22Rv1 (cell line): ENCODE measurements around the gene KCNIP3.
A peak's percentile ranks its signal among the peaks of the same experiment; 100 is the strongest.

Experiments
- H3K27ac ChIP-seq: fragments of 450-650 bp; 2 replicates; pipeline ENCODE4 v1.5.1; 2017
- ZFX ChIP-seq: fragments of 450-650 bp; IDR thresholded peaks from 2 replicates; pipeline ENCODE4 v1.6.1; 2017; ENCODE audit warnings: antibody characterized with exemption, borderline replicate concordance
- TF ChIP-seq, protein P1 (sequence below): fragments of 450-650 bp; IDR thresholded peaks from 2 replicates; pipeline ENCODE4 v1.5.1; 2017; ENCODE audit warnings: mild to moderate bottlenecking

The KCNIP3 gene

DNA sequence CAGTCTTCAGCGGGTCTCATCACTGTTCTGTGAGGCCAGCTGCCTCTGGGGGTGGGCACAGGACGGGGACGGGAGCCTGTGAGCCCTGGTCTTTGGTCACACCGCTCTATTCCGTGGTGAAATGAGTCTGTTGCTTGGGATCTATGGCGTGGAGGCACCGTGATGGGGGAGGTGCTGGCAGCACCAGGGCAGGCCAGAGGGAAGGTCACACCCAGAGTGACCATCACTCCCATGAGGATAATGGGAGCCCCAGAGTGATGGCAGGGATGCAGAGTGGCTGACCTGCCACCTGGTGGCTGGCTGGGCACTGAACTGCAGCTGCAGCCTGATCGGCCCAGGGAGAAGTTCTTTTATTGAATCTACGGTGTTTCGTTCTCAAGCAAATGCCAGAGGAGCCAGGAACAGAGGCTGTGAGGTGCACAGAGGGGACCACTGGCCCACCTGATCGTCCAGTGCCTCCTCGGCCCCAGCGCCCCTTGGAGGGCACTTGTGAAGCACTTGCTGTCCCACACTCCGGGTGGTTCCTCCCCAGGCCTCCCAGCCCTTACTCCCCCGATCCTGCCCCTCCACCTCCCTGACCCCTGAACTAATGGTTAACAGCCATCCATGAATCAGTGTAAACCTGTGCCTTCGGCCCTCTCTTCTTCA, 17.9 kb downstream of the KCNIP3 start:
- no peak overlapping the region for H3K27ac ChIP-seq
- TF ChIP-seq, protein P1, sequence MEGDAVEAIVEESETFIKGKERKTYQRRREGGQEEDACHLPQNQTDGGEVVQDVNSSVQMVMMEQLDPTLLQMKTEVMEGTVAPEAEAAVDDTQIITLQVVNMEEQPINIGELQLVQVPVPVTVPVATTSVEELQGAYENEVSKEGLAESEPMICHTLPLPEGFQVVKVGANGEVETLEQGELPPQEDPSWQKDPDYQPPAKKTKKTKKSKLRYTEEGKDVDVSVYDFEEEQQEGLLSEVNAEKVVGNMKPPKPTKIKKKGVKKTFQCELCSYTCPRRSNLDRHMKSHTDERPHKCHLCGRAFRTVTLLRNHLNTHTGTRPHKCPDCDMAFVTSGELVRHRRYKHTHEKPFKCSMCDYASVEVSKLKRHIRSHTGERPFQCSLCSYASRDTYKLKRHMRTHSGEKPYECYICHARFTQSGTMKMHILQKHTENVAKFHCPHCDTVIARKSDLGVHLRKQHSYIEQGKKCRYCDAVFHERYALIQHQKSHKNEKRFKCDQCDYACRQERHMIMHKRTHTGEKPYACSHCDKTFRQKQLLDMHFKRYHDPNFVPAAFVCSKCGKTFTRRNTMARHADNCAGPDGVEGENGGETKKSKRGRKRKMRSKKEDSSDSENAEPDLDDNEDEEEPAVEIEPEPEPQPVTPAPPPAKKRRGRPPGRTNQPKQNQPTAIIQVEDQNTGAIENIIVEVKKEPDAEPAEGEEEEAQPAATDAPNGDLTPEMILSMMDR, result peak; percentile 82
- TF ChIP-seq ZFX, result no peak

DNA sequence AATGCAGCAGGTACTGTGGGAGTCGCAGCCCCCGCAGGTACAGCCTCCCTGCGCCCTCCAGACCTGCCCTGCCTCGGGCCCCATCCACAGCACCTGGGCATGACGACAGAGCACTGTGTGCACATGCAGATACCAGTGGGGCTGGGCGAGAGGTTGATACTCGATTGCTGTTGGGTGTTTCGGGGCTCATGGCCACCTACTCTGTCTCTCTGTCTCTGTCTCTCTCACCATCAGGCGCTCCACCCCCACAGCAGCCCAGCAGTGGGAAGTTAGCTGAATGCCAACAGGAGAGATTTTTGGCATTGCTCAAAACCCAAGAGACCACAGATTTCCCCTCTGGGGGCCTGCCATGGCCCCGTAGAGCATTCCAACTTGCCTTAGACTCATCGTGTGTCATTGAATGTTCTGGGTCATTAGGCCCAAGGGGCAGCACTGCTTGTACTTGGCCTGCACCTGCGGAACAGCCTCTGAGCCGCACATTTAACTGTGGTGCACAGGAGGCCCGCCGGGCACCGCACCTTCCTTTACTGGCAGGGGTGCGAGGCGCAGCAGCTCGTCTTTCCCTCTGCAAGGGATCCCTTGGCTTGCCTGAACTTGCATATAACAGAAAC, 18.8 kb downstream of the KCNIP3 start:
- TF ChIP-seq, protein P1, result no peak
- TF ChIP-seq ZFX, result no peak
- H3K27ac ChIP-seq, result no peak overlapping the region

DNA sequence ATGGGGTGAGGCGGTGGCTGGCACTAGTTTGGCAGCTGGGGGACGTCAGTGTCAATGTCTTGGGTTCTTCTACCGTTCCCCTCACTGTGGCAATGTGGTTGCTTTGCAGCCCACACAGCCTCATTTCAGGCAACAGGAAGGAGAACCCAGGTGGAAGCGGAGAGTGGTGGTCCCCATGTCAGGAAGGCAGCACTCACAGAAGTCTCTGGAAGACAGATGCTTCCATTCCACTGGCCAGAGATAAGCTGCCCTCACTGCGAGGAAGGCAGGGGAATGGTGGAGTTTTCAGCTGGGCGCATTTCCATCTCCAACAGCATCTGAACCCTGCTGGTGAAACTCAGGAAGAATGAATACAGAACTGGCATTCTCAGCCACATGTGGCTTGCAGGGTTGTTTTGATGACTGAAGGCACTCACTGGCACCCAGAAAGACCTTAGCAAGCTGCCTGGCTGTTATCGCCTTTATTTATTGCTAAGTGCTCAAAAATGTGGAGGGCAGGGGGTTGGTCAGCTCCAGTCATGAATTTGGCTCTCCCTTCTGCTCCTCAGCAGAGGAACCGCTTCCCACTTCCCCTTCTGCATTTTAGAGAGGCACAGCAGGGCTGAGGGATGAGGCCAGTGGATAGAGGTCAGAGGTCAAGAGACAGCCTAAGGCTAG, 19.4 kb downstream of the KCNIP3 start:
- TF ChIP-seq, protein P1, result no peak
- no peak for TF ChIP-seq ZFX
- H3K27ac ChIP-seq, result no peak overlapping the region

DNA sequence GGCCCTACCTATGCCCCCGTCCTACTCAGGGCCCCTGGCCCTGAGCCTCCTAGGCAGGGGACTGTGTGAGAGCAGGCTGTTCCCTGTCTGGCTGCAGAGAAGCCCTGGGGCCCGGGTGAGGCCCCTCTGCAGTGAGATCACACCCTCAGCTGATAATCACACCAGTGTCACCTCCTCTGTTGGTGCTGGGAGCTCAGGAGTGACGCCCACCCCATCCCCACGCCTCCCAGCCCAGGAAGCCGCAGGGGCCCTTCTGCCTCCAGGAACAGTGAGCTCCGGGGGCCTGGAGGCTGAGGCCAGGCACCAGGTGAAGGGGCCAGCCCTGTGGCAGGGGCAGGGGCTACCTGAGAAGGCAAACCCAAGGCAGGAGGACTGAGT, 20.0 kb downstream of the KCNIP3 start:
- no peak overlapping the region for H3K27ac ChIP-seq

DNA sequence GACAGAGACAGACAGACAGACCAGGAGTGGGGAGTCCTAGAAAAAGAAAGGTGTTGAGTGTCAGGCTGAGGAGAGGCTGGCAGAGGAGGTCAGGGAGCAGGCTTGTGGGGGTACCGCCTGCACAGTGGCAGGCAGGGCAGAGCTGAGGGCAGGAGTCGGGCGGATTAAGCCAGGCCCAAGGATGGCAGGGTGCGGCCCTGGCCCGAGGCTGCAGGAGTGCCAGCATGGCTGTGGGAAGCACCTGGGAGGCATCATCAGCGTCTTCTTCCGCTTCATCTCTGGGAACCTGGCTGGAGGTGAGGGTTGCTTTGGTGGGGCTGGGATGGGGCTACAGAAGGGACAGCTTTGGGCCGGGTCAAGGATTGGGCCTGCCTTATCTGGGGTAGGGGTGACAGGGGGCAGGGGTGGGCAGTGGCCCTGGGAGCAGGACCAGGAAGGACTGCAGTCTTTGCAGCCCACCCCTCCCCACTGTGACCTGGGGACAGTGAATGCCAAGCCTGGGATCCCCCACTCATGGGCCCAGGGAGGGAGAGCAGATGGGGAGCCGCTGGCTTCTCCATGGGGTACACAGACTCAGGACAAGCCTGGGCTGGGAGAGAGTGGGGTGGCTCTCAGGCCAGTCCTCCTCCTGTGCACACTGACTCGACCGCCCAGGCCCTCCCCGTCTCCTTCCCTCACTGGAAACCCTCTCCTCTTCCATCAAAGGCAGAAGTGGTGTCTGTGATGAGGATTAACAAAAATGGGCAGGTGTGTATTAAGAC, 20.7 kb downstream of the KCNIP3 start:
- TF ChIP-seq, protein P1, result no peak
- no peak for TF ChIP-seq ZFX
- no peak overlapping the region for H3K27ac ChIP-seq

More for the DNA sequence above, 20.0 kb downstream of the KCNIP3 start:
- TF ChIP-seq, protein P1, result no peak
- no peak for TF ChIP-seq ZFX

DNA sequence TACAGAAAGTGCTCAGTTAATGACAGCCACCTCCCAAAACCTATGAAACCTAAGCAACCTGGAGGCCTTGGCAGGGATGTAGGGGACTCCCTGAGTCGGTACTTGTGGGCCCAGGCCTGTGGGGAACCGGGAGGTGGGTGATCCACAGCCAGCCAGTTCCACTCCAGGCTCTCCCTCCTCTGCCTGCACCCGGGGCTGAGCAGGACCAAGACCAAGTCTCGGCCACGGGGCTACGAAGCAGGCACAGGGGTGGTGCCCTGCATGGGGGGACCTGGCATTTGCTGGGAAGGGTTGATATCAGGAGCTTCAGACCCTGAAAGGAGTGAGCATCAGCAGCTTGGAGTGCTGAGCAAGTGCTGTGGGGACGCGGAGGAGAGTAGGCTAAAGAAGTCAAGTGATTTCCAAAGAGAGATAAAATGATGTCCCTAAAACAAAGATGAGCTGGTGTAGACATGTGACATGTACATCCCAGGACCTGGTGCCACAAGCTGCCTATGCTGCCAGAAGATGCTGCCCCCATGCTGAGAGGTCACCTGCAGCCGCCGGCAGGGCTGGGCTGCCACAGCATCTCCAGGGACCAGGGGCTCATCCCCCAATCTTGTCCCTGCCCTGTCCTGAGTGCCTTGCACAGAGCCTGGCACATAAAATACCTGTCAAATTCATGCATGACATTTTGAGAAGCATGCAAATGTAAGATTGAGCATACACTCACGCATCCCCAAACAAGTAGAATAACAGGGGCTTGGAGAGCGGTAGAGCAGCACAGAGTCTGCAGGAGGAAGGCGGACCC, 21.5 kb downstream of the KCNIP3 start:
- H3K27ac ChIP-seq, result no peak overlapping the region
- TF ChIP-seq, protein P1, result no peak
- TF ChIP-seq ZFX, result no peak
